UCSD-AML1 (cell line): ENCODE results near the gene B3GALT5.

Experiments
- DNase-seq: peaks from one replicate; lab custom pipeline; 2025; ENCODE audit not compliant: unreplicated experiment; lab: John Stamatoyannopoulos, UW

Gene B3GALT5

DNA sequence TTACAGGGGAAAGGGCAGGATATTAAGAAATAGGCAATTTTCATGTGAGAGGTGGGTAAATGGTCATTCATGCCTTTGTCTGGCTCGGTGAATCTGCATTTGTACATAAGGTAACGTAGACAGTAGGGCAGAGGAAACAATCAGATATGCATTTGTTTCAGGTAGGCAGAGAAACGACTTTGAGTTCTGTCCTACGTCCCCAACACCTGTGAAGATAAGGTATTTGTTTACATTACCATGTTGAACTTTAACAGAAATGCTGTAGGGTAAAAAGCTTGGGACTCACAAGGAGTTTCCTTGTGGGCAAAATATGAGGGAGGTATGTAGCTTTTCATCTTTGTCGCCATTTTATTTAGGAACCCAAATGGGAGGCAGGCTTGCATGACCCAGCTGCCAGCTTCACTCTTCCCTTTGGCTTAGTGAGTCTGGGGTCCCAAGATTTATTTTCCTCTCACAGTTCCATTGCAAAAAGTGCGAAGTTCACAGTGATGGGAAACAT lies 31.4 kb downstream of the B3GALT5 start:
- no peak for DNase-seq

DNA sequence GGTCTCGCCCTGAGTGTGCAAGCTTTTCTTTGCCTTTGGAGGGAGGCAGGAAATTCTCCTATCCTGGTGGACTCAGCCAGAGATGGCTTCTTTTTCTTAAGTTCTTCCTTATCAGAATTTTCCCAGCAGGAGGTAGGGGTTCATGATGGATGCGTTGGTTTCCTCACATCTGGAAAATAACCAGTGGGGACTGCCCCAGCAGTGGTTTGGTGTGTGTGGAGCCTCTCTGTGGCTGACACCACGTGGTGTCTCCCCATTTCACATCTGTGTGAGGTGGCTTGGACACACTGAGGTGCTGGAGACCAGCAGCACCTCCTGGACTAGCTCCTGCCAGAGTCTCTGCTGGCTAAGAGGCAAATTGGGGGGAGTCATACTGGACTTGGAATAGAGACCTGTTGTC lies 32.6 kb downstream of the B3GALT5 start:
- no peak for DNase-seq

- no peak for DNase-seq
Observed at GRCh38 chr21:39647476-39647875, 34.7 kb downstream of the B3GALT5 start.

DNA sequence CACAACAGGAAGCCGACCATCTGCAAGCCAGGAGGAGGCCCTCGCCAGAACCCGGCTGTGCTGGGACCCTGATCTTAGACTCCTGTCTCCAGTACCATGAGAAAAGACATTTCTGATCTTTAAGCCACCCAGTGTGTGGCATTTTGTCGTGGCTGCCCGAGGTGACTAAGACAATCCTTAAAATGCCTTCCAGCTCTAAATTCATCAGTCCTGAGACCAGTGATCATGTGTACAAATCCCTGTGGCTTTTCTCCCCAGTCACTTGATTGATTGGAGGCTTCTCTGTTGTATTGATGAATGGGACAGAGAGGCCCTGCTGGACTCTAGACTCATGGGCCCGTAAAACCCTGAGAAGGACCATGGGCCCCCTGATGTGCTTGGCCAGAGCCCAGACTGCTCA lies 36.1 kb downstream of the B3GALT5 start:
- no peak for DNase-seq

- no peak for DNase-seq
Observed at GRCh38 chr21:39649526-39649925, 36.8 kb downstream of the B3GALT5 start.

GRCh38 chr21:39650306-39650705 lies 37.6 kb downstream of the B3GALT5 start:
- no peak for DNase-seq

DNA sequence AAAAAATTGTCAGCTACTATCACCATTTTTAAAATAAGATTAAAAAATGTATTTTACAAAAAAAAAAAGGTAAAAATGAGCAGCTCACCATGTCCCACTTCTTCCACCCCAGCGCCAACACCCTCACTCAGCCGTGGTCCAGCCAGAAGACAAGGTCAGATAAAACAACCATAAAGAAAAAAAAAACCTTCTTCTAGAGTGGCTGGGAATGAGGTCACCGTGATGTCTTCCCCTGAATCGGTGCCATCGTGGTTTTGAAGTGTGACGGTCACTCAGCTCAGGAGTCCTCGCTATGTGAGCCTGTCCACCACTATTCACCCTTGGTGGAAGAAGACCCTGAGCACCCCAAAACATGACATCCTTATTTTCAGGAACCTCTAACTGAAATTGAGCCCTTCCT lies 38.1 kb downstream of the B3GALT5 start:
- DNase-seq = no peak

DNA sequence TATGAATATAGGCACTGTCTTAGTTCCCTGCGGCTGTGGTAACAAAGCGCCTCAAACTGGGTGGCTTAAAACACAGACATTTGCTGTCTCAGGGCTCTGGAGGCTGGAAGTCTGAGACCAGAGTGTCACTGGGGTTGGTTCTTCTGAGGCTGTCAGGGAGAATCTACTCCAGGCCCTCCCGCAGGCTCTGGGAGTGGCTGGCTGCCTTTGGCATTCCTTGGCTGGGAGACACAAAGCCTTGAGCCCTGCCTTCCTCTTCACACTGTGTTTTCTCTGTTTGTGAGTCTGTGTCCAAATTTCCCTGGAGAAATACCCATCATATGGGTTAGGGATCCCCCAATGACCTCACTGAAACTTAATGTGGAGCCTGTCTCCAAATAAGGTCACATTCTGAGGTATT lies 38.5 kb downstream of the B3GALT5 start:
- no peak for DNase-seq

- no peak for DNase-seq
Observed at GRCh38 chr21:39654951-39655350, 42.2 kb downstream of the B3GALT5 start.

DNA sequence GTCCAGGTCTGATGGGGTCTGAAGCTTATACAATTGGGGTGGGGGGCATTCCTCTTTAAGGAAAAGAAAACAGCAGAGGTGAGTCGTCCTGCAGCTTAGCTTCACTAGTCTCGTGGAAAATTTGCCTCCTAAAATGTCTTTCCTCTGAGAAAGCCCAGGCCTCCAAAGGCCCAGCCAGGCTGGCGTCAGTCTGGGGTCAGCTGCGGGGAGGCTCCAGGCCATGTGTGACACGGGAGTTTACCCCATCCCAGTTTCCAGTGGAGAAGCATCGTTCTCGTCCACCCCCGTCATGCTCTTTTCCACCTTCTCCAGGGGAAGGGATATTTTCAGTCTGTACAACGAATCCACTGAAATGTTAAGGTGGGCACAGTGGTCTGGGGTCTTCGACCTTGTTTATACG lies 42.8 kb downstream of the B3GALT5 start:
- DNase-seq = no peak

- DNase-seq = no peak
Observed at GRCh38 chr21:39656209-39656608, 43.5 kb downstream of the B3GALT5 start.

DNA sequence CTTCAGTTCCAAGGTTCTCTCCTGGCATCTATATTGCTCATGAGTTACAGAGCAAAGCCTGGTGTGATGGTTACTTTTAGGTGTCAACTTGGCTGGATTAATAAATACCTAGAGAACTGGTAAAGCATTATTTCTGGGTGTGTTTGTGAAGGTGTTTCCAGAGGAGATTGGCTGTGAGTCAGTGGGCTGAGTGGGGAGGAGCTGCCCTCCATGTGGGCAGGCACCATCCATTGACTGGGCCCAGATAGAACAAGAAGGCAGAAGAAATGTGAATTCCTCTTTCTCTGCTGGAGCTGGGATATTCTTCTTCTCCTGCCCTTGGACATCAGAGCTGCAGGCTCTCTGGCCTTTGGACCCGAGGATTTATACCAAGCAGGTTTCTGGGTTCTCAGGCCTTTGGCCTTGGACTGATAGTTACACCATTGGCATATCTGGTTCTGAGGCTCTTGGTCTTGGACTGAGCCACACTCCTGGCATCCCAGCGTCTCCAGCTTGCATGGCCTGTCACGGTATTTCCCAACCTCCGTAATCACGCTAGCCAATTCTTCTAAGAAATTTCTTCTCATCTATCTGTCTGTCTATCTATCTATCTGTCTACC lies 44.5 kb downstream of the B3GALT5 start:
- DNase-seq = no peak

DNA sequence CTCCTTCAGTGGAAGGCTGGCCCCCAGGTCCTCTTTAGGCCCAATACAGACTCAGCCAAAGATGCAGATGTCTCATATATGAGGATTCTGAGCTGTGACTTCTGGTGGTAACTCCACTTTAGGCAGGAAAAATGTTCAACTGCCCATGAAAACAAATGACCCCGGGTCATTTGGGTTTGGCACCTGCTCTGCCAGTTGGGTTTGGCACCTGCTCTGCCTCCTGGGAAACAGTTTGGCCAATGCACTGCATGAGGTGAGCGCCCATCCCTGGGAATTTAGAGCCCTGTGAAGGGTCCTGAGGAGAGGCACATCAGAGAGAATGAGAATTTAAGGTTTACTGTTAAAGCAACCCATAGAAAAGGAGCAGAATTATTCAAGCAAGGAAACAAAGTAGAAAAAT lies 45.3 kb downstream of the B3GALT5 start:
- DNase-seq = no peak

- DNase-seq = no peak
Observed at GRCh38 chr21:39659070-39659815, 46.5 kb downstream of the B3GALT5 start.

DNA sequence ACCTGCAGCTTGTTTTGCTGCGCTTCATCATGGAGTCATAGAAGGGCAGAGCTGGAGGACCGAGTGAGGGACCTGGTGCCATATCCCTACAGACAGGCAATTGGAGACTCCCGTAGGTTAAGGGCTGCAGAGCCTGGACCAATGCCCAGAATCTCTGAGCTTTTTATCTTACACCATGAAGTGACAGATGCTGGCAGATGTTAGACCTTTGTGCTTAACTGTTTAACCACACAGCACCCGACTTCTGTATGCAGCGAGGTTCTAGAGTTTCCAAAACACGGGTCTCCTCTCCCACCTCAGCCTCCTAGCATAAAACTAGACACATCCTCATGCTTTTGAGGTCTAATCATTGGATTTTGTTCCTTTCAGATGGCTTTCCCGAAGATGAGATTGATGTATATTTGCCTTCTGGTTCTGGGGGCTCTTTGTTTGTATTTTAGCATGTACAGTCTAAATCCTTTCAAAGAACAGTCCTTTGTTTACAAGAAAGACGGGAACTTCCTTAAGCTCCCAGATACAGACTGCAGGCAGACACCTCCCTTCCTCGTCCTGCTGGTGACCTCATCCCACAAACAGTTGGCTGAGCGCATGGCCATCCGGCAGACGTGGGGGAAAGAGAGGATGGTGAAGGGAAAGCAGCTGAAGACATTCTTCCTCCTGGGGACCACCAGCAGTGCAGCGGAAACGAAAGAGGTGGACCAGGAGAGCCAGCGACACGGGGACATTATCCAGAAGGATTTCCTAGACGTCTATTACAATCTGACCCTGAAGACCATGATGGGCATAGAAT lies 47.6 kb downstream of the B3GALT5 start:
- DNase-seq = no peak

DNA sequence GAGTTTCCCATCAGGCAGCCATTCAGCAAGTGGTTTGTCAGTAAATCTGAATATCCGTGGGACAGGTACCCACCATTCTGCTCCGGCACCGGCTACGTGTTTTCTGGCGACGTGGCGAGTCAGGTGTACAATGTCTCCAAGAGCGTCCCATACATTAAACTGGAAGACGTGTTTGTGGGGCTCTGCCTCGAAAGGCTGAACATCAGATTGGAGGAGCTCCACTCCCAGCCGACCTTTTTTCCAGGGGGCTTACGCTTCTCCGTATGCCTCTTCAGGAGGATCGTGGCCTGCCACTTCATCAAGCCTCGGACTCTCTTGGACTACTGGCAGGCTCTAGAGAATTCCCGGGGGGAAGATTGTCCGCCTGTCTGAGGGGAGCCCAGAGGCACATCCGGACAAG lies 48.4 kb downstream of the B3GALT5 start:
- no peak for DNase-seq

DNA sequence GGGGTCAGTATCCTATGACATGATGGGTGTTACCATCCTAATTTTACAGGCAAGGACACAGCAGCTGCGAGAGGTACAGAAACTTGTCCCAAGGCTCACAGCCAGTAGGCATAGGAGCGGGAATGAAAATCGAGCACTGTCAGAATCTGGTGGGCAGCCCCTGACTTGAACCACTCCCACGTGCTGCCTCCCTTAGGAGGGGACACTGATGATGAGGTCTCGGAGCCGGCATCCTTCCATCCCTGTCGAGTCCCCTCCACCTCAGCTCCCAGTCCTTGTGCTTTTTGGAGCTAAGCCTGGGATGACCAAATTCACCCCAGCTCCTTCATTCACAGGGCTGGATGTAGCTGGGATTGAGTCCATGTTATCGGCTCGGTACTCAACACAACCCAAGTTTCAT lies 49.0 kb downstream of the B3GALT5 start:
- no peak for DNase-seq

GRCh38 chr21:39662411-39662953 lies 49.7 kb downstream of the B3GALT5 start:
- DNase-seq = no peak

- no peak for DNase-seq
Observed at GRCh38 chr21:39663066-39663465, 50.3 kb downstream of the B3GALT5 start.

DNA sequence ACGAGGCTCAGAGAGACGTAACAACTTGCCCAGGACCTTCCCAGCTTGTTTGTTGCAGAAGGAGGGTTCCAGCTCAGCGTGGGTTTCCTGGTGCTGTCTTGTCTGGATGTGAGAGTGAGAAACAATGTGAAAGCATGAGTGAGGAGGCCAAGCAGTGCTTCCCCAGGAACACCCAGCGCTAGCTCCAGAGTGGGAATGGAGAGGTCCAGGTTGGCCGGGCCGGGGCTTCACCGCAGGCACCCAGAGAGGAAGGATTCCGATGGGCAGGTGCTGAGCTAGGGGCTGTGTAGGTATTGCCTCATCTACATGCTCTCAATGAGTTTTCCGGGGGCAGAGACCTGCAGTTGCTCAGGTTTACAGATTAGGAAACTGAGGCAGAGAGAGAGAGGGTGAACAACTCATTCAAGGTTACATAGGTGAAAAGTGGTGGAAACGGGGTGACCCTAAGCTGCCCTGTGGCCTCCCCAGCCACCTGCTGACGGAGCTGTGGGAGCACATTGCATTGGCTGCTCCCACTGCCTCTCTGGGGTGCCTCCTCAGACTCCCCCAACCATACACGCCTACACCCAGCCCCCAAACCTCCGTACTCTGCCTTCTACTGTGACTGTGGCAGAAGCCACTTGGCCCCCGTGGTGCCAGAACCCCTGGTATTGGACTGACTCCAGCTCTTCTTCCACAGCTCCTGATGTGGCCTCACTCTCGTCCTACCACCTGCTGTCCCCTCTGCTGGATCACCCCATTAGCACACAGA lies 51.2 kb downstream of the B3GALT5 start:
- DNase-seq = no peak

DNA sequence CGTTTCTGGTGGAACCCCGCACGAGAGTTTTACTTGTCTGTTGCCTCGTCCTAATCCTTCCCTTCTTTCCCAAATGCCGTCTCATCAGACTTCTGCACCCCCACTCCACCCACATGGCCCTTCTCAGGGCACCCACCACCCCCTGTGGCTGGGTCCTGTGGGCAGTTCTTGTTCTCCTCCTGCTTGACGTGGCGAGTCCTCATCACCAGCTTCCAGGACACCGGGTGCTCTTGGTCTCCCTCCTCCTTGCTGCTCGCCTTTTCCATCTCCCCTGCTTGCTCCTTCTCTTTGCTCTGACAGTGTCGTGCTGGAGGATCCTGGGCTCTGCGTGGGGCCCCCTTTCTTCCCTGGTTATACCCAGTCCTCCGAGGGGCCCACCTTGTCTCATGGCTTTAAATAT lies 51.8 kb downstream of the B3GALT5 start:
- DNase-seq = no peak
